HG02610 (cell line): ENCODE results near the gene SMAD1.
A peak's percentile ranks its signal among the peaks of the same experiment; 100 is the strongest.
"Not testable (repeated sequence)": the region's sequence is repeated elsewhere in the genome, so short reads cannot be mapped to it uniquely, and the experiment has no call there.

Source experiments
- ATAC-seq: cut with Tn5 transposase; IDR thresholded peaks from one replicate; pipeline ENCODE4 v1.9.1; 2021; ENCODE audit warnings: mild to moderate bottlenecking, moderate library complexity; ENCODE audit not compliant: unreplicated experiment

Gene SMAD1

DNA sequence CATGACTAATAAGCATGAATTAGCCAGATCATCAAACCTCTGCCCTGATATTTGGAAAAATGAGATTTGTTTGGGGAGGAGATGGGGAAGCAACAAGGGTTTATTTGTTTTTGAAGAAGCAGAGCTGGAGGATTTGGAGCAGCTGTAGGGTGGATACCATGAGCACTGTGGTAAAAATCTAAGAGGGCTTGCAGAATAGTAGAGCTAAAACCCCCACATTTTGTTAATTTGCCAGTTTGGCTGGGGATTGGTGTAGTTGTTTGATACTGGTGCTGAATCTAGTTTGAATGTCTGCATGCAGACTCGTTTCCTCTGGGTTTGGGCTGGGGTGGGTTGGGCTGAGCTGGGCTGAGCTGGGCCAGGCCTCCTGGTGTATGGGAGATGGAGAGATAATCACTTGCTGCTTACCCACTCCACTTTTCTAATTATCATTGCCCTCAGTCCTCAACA lies 43.7 kb downstream of the SMAD1 start:
- ATAC-seq: no peak

DNA sequence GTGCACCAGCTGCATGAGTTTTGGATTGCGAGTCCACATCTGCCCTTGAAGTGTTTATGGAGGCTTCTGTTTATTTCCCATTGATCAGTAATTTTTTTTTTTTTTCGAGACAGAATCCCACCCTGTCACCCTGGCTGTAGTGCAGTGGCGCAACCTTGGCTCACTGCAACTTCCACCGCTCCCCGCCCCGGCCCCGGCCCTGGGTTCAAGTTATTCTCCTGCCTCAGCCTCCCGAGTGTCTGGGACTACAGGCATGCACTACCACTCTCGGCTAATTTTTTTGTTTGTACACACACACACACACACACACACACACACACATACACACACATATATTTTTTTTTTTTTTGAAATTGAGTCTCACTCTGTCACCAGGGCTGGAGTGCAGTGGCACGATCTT lies 46.1 kb downstream of the SMAD1 start:
- no peak for ATAC-seq

GRCh38 chr4:145528601-145529000 lies 46.9 kb downstream of the SMAD1 start:
- no peak for ATAC-seq

DNA sequence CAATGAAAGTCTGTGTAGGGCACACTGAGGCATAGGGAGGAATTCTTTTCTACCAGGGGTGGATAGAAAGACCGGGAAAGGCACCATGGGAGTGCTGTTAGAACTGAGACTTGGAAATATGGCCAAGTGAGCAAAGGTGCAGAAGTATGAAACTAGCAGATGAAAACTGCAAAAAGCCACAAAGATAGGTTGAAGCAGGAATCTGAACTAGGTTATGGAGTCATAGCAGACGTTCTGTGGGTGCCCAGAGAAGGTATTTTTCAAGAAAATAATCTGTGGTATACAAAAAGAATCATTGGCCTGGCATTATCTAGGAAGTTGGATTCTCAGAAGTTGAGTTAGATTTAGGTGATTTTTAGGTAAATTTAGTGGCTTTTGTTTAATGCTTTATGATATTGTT lies 48.5 kb downstream of the SMAD1 start:
- peak; percentile 66 for ATAC-seq

DNA sequence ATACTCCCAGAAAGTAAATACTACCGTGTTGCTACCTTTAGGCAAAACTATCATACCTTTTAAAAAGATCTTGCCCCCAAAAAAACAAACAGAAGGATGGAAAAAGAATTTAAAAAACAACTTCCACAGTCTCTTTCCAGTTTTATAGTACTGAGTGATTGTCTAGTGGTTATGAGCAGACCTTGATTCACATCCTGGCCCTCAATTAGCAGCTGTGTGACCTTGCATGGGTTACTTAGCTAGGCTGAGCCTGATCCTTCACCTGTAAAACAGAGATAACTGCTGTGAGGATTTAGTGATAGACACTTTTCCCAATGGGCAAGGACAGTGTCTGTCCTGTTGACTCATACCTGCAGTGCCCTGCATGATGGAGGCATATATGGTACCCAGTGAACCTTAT lies 49.0 kb downstream of the SMAD1 start:
- ATAC-seq: no peak

DNA sequence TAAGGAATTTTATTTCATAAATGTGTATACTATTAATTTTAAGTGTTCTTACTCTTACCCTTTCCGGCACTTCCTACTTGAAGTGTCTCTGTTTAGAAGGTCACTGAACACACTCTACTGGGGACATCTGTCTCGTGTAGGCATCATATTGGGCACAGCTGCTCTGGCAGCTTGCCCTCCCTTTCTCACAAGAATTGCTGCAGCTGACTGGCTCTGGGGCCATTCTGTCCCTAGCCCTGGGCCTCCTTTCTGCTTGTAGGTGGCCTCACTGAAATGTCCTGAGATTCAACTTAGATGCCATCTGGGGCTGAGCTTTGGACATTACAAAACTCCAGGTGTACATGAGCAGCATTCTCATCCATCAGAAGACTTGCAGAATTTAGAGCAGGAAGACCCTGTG lies 49.6 kb downstream of the SMAD1 start:
- no peak for ATAC-seq

DNA sequence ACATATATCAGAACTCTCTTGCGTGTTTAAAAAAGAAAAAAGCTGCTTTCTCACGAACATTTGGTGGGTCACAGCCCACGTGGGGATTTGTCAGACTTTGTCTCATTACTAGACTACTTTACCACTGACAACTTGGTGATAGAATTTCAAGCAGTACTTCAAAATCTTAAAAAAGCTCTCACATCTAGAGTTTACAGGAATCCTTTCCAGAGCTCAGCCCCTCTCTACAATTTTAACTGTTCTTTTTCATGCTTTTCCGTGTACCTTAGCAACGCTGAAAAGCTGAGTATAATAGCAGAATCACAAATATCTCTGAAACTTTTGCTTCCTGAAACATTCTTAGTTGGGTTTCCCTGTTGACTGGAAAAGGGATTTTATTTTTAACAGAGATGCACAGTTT lies 50.2 kb downstream of the SMAD1 start:
- ATAC-seq: no peak

DNA sequence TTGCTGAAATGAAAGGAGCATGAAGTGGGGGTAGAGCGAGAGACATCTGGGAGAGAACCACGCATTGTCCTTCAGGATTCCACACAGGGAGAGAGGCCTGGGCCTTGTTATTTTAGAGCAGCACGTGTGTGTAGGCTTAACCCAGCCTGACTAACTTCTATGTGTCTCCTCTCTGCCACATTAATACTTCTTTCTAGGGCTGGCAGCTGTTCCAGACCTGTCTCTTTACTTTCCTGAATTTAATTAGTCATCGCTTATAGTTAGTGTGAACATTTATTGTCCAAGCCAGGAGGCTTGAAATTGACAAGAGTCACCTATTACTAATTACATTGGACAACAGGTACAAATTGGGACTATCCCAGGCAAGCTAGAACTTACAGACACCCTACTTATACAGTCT lies 51.3 kb downstream of the SMAD1 start:
- no peak for ATAC-seq

- not testable (repeated sequence) for ATAC-seq
Observed at GRCh38 chr4:145533415-145533814, 51.8 kb downstream of the SMAD1 start.

- ATAC-seq: no peak
Observed at GRCh38 chr4:145533961-145534360, 52.3 kb downstream of the SMAD1 start.

GRCh38 chr4:145535202-145535601 lies 53.5 kb downstream of the SMAD1 start:
- no peak for ATAC-seq

- ATAC-seq: no peak
Observed at GRCh38 chr4:145536044-145536443, 54.4 kb downstream of the SMAD1 start.

DNA sequence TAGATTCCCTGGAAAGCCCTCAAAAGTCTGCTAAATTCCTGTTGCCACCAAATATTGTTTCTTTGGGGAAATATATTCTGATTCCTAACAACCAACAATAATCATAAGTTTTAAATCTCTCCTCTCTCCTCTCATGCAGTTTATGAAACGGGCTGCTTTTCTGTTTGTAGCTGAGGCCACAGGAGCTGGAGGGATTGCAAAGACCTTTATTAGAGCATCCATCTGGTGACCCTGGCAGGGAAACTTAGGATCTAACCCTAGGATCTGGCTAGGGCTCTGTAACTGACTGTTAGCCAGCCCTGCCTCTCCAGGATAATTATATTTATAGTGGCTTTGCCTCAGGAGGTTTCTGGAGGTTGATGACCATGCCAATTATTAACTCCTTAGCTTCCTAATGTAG lies 56.9 kb downstream of the SMAD1 start:
- ATAC-seq: no peak

- ATAC-seq: no peak
Observed at GRCh38 chr4:145539671-145540070, 58.0 kb downstream of the SMAD1 start.

DNA sequence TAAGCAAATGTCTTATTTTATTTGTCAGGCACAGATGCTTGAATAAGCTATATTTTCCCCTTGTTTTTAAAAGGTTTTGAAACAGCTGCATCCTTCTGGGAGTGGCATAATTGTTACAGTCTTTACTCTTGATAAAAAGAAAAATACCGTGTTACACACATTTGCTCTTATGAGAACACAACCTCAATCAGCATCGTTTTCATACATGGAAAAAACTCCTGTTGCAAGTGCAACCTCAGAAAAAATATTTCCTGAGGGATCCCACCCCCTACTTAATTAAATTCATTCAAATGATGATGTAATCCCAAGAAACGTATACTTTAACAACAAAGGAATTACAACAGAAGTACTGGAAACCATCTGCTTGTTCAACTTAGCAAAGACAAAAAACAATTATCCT lies 58.6 kb downstream of the SMAD1 start:
- ATAC-seq: no peak

DNA sequence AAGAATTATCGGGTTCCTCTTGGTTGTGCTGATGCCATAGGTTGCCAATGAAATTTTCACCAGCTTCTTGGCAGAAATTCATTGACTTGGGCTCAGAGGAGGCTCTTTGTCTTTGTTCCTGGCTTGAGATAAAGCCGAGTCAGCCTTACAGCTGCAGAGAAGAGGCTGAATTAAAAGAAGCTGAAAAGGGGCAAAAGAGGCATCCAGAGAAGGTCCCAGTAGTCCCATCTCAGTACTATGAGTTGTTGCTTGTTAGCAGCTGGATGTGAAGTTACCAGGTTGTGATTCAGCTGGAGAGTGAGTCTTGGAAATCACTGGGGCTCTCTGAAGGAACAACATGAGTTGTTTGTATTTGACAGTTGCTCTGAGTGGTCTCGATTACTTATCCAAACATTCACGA lies 59.7 kb downstream of the SMAD1 start:
- ATAC-seq: no peak

DNA sequence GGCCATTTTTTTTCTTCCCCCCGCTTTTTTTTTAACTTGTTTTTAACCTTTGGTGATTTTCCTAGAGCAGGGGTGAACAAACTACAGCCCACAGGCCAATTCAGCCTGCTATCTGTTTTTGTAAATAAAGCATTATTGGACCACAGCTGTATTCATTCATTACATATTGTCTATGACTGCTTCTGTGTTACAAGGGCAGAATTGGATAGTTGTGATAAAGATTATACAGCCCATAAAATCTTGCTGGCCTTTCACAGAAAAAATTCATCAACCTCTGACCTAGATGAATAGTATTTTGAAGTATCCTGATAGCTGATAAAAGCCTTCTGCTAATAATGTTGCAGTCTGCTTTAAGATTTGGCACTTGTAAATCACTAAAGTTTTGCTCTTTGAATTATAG lies 63.4 kb downstream of the SMAD1 start:
- no peak for ATAC-seq

GRCh38 chr4:145545538-145546174 lies 64.0 kb downstream of the SMAD1 start:
- peak; percentile 74 for ATAC-seq

- peak; percentile 55 for ATAC-seq
Observed at GRCh38 chr4:145546175-145546915, 64.7 kb downstream of the SMAD1 start.

GRCh38 chr4:145551660-145552059 lies 70.0 kb downstream of the SMAD1 start:
- ATAC-seq: no peak

GRCh38 chr4:145552181-145552822 lies 70.6 kb downstream of the SMAD1 start:
- peak; percentile 85 for ATAC-seq

DNA sequence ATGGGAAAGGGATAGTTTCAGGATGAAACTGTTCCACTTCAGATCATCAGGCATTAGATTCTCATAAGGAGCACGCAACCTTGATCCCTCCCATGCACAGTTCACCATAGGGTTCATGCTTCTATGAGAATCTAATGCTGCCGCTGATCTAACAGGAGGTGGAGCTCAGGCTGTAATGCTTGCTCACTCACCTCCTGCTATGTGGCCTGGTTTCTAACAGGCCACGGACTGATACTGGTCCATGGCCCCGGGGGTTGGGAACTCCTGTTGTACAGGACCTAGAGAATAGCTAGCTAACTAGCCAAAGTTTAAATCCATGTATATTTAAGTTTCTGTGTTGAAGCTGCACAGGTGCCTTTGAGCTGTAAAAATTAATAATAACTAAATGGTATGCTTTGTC lies 71.7 kb downstream of the SMAD1 start:
- ATAC-seq: no peak
